NT2/D1 (cell line): ENCODE data around the gene MAN2A1.

ENCODE experiments used
- YY1 ChIP-seq: IDR thresholded peaks from 2 replicates; pipeline ENCODE4 v1.6.1; 2011; ENCODE audit not compliant: insufficient read length, insufficient read depth
- ZNF274 ChIP-seq: IDR thresholded peaks from 2 replicates; pipeline ENCODE4 v1.6.1; 2011; ENCODE audit warnings: mild to moderate bottlenecking, low read depth, low read length

- TF ChIP-seq YY1 (no peak), ZNF274 (no peak)
Observed at GRCh38 chr5:109885205-109885604, 195.5 kb downstream of the MAN2A1 start.
